ENCODE results near the gene MTAP. TPM values are rescaled to one million over a fixed set of nuclear protein-coding genes. Genes with fewer than 3 reads are reported as not detected.

The MTAP gene
- total RNA-seq, 1 experiment from 2014 or later: 46.1 TPM

GRCh38 chr9:21871256-21871975 lies 69.0 kb downstream of the MTAP start:
- no peak overlapping the region for H2AFZ ChIP-seq
- BruUV-seq (replicated peaks): no TSS peak
- intact Hi-C loops (cut with micrococcal nuclease; ENCODE audit: unreplicated experiment): no loop called here
- H3F3A ChIP-seq (ENCODE audit: insufficient read depth, low read depth): peaks cover 6% of the 10 kb centered on the region
- no peak overlapping the region for H3K4me2 ChIP-seq
- POLR2A ChIA-PET (ENCODE audit: unreplicated experiment): interaction anchor here (0.6 kb wide), 1 partner anchor 15 kb away, joined by 5 read pairs; no protein-coding TSS in a partner anchor
- H3K79me2 ChIP-seq (ENCODE audit: low read depth): no peaks in the 10 kb centered on the region; the same call in 1 of the 2 replicates
- H3K4me1 ChIP-seq (replicated peaks; ENCODE audit: insufficient read depth): peaks cover 17% of the 10 kb centered on the region
- peaks cover 40% of the 10 kb centered on the region; the same call in 1 of the 2 replicates for H3K36me3 ChIP-seq (ENCODE audit: low read depth)
- H3K27ac ChIP-seq: no peak overlapping the region
- H3K9me3 ChIP-seq (ENCODE audit: insufficient read depth, low read depth): no peaks in the 10 kb centered on the region
- no peaks in the 10 kb centered on the region for H4K20me1 ChIP-seq (ENCODE audit: insufficient read depth)
- no peak for TF ChIP-seq EZH2 (IDR thresholded peaks at IDR 0.05; ENCODE audit: low read depth)
- TF ChIP-seq, protein P1, sequence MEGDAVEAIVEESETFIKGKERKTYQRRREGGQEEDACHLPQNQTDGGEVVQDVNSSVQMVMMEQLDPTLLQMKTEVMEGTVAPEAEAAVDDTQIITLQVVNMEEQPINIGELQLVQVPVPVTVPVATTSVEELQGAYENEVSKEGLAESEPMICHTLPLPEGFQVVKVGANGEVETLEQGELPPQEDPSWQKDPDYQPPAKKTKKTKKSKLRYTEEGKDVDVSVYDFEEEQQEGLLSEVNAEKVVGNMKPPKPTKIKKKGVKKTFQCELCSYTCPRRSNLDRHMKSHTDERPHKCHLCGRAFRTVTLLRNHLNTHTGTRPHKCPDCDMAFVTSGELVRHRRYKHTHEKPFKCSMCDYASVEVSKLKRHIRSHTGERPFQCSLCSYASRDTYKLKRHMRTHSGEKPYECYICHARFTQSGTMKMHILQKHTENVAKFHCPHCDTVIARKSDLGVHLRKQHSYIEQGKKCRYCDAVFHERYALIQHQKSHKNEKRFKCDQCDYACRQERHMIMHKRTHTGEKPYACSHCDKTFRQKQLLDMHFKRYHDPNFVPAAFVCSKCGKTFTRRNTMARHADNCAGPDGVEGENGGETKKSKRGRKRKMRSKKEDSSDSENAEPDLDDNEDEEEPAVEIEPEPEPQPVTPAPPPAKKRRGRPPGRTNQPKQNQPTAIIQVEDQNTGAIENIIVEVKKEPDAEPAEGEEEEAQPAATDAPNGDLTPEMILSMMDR (conservative IDR thresholded peaks at IDR 0.05): no peak
- no peak overlapping the region for H3K4me3 ChIP-seq
- peak in 1 of 2 experiments; percentile 40 for DNase-seq
- no peaks in the 10 kb centered on the region for H3K27me3 ChIP-seq (ENCODE audit: insufficient read depth, low read depth)
- H3K9me2 ChIP-seq (ENCODE audit: insufficient read depth): no peaks in the 10 kb centered on the region
- CTCF ChIA-PET: interaction anchor here (0.7 kb wide), 1 partner anchor 190 kb away, joined by 10 read pairs; no protein-coding TSS in a partner anchor

DNA sequence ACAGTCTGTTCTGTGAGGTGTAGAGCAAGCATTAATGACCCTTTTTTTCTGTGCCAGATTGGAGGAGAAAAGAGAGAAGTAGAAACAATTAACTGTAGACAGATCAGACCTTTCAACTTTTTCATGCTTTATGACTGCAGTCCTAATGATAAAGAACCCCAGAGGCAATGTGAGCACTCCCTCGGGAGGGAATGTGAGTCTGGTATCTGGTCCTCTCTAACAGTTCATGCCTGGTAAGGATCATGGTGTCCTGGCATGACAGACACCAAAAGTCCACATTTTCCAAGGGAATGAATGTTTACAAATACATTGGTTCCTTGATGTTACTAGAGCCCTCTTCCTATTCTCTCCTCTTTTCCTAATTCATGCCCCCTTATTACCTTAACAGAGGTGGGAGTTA lies 70.3 kb downstream of the MTAP start:
- CTCF ChIA-PET: no interaction called here

DNA sequence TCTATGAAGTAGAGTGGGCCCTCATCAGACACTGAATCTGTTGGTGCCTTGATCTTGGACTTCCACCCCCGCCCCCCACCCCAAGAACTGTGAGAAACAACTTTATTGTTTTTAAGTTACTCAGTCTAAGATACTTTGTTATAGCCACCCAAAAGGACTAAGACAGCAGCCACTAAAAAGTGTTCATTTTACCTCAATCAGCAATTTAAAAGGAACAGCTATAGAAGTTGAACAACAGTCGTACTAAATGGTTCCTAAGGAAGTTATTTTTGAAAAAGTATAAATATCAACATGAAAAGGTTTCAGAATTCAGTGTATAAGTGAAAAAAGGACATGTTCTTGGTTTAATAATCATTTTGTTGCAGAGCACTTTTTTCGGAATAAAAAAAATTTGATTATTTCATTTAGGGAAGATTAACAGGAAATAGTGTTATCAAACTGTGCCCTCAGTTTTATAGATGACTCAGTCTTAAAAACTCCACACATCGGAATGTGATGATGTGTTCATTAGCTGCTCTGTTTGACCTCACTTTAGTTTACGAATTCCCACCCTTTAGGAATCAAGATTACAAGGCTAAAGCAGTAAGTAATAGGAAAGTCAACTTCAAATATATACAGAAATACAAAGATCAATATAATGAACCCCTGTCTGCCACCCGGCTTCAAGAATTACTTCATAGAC lies 71.2 kb downstream of the MTAP start:
- peaks cover 24% of the 10 kb centered on the region; the same call in 1 of the 2 replicates for H3K36me3 ChIP-seq (ENCODE audit: low read depth)
- peaks cover 6% of the 10 kb centered on the region for H3F3A ChIP-seq (ENCODE audit: insufficient read depth, low read depth)
- H3K27ac ChIP-seq: peak overlapping the region; percentile 12; the same call in 1 of the 2 replicates
- BruUV-seq (replicated peaks): no TSS peak
- H3K9me3 ChIP-seq (ENCODE audit: insufficient read depth, low read depth): no peaks in the 10 kb centered on the region
- intact Hi-C loops (cut with micrococcal nuclease; ENCODE audit: unreplicated experiment): loop anchor here (1.0 kb wide), 1 partner anchor 19 kb away; no protein-coding TSS in a partner anchor
- no peak overlapping the region for H2AFZ ChIP-seq
- TF ChIP-seq, protein P1 (conservative IDR thresholded peaks at IDR 0.05): no peak
- TF ChIP-seq EZH2 (IDR thresholded peaks at IDR 0.05; ENCODE audit: low read depth): no peak
- CTCF ChIA-PET: no interaction called here
- H3K9me2 ChIP-seq (ENCODE audit: insufficient read depth): no peaks in the 10 kb centered on the region
- H3K4me1 ChIP-seq (replicated peaks; ENCODE audit: insufficient read depth): peaks cover 17% of the 10 kb centered on the region
- H3K79me2 ChIP-seq (ENCODE audit: low read depth): peaks cover 7% of the 10 kb centered on the region; the same call in 1 of the 2 replicates
- POLR2A ChIA-PET (ENCODE audit: unreplicated experiment): interaction anchor here (0.5 kb wide), 1 partner anchor 16 kb away, joined by 4 read pairs; no protein-coding TSS in a partner anchor
- no peak overlapping the region for H3K4me2 ChIP-seq
- H3K27me3 ChIP-seq (ENCODE audit: insufficient read depth, low read depth): no peaks in the 10 kb centered on the region
- DNase-seq: peak in 1 of 2 experiments; percentile 70
- no peak overlapping the region for H3K4me3 ChIP-seq
- no peaks in the 10 kb centered on the region for H4K20me1 ChIP-seq (ENCODE audit: insufficient read depth)

More for the DNA sequence above, 70.3 kb downstream of the MTAP start:
- POLR2A ChIA-PET (ENCODE audit: unreplicated experiment): no interaction called here
- H3F3A ChIP-seq (ENCODE audit: insufficient read depth, low read depth): peaks cover 6% of the 10 kb centered on the region
- peaks cover 3% of the 10 kb centered on the region; the same call in 1 of the 2 replicates for H3K79me2 ChIP-seq (ENCODE audit: low read depth)
- BruUV-seq (replicated peaks): no TSS peak
- H2AFZ ChIP-seq: no peak overlapping the region
- no peak overlapping the region for H3K4me2 ChIP-seq
- peaks cover 17% of the 10 kb centered on the region for H3K4me1 ChIP-seq (replicated peaks; ENCODE audit: insufficient read depth)
- H4K20me1 ChIP-seq (ENCODE audit: insufficient read depth): no peaks in the 10 kb centered on the region
- H3K9me2 ChIP-seq (ENCODE audit: insufficient read depth): no peaks in the 10 kb centered on the region
- H3K27ac ChIP-seq: no peak overlapping the region; the same call in 1 of the 2 replicates
- no peak for DNase-seq
- intact Hi-C loops (cut with micrococcal nuclease; ENCODE audit: unreplicated experiment): no loop called here
- peaks cover 29% of the 10 kb centered on the region; the same call in 1 of the 2 replicates for H3K36me3 ChIP-seq (ENCODE audit: low read depth)
- no peak overlapping the region for H3K4me3 ChIP-seq
- no peaks in the 10 kb centered on the region for H3K27me3 ChIP-seq (ENCODE audit: insufficient read depth, low read depth)
- no peaks in the 10 kb centered on the region for H3K9me3 ChIP-seq (ENCODE audit: insufficient read depth, low read depth)
- no peak for TF ChIP-seq EZH2 (IDR thresholded peaks at IDR 0.05; ENCODE audit: low read depth)
- TF ChIP-seq, protein P1 (conservative IDR thresholded peaks at IDR 0.05): no peak
